Mesendoderm (in vitro differentiated cells): ENCODE measurements around the gene CXCL8.

ENCODE experiments used
- DNase-seq: peaks from one replicate; pipeline ENCODE4 v3.0.0; 2013
- H2AK5ac ChIP-seq: 2 replicates; pipeline ENCODE4 v1.6.1; 2013; ENCODE audit warnings: low read length, inconsistent platforms
- H2BK120ac ChIP-seq: 2 replicates; pipeline ENCODE4 v1.6.1; 2013; ENCODE audit warnings: low read depth, mild to moderate bottlenecking, low read length, moderate library complexity, mixed read lengths
- H2BK15ac ChIP-seq: replicated peaks from 2 replicates; pipeline ENCODE4 v1.6.1; 2013; ENCODE audit warnings: low read depth, mild to moderate bottlenecking, moderate library complexity
- H2BK5ac ChIP-seq: 2 replicates; pipeline ENCODE4 v1.6.1; 2013; ENCODE audit warnings: low read length, inconsistent platforms
- H3K18ac ChIP-seq: 2 replicates; pipeline ENCODE4 v1.6.1; 2013; ENCODE audit warnings: mild to moderate bottlenecking, low read length, mixed read lengths
- H3K23ac ChIP-seq: one replicate; pipeline ENCODE4 v1.6.1; 2013; ENCODE audit warnings: low read length
- H3K27ac ChIP-seq: 2 replicates; pipeline ENCODE4 v1.5.1; 2013; ENCODE audit warnings: low read depth, mild to moderate bottlenecking, inconsistent platforms, low read length, moderate library complexity
- H3K27me3 ChIP-seq: 2 replicates; pipeline ENCODE4 v1.6.1; 2013; ENCODE audit warnings: low read length, control low read depth, mild to moderate bottlenecking, inconsistent platforms; ENCODE audit not compliant: insufficient read depth, poor library complexity
- H3K36me3 ChIP-seq: 2 replicates; pipeline ENCODE4 v1.6.1; 2013; ENCODE audit warnings: low read length, inconsistent platforms; ENCODE audit not compliant: control insufficient read depth, insufficient read depth
- H3K4ac ChIP-seq: one replicate; pipeline ENCODE4 v1.6.1; 2013; ENCODE audit warnings: low read depth, mild to moderate bottlenecking, low read length, moderate library complexity
- H3K4me1 ChIP-seq: 2 replicates; pipeline ENCODE4 v1.6.1; 2013; ENCODE audit warnings: low read depth, low read length, inconsistent platforms; ENCODE audit not compliant: control insufficient read depth
- H3K4me2 ChIP-seq: 2 replicates; pipeline ENCODE4 v1.6.1; 2013; ENCODE audit warnings: low read length
- H3K4me3 ChIP-seq: 2 replicates; pipeline ENCODE4 v1.5.1; 2013; ENCODE audit warnings: mild to moderate bottlenecking, low read length
- H3K56ac ChIP-seq: one replicate; pipeline ENCODE4 v1.6.1; 2013; ENCODE audit warnings: low read length
- H3K79me1 ChIP-seq: 2 replicates; pipeline ENCODE4 v1.6.1; 2013; ENCODE audit warnings: low read length, inconsistent platforms
- H3K79me2 ChIP-seq: 2 replicates; pipeline ENCODE4 v1.6.1; 2013; ENCODE audit warnings: mild to moderate bottlenecking, low read length; ENCODE audit not compliant: control insufficient read depth, insufficient read depth
- H3K9ac ChIP-seq: 2 replicates; pipeline ENCODE4 v1.6.1; 2013; ENCODE audit warnings: low read length, inconsistent platforms
- H4K5ac ChIP-seq: one replicate; pipeline ENCODE4 v1.6.1; 2013; ENCODE audit warnings: low read length
- H4K8ac ChIP-seq: one replicate; pipeline ENCODE4 v1.6.1; 2013; ENCODE audit warnings: low read depth, mild to moderate bottlenecking, control low read depth, low read length, moderate library complexity
- WGBS: extraction: QIAGEN DNeasy Blood & Tissue Kit; methylation state at CpG from one replicate; pipeline ENCODE4 v1.1.7; 2013; ENCODE audit warnings: low lambda C conversion rate, missing lambda C conversion rate; ENCODE audit not compliant: insufficient coverage; ENCODE audit errors: extremely low coverage; 5-methylcytosine and 5-hydroxymethylcytosine counted together

Gene CXCL8

GRCh38 chr4:73754934-73755333 lies 14.6 kb downstream of the CXCL8 start:
- H3K9ac ChIP-seq = no peak overlapping the region
- H3K4me2 ChIP-seq = no peak overlapping the region
- no peak overlapping the region for H2BK15ac ChIP-seq
- no peak overlapping the region for H3K18ac ChIP-seq
- H3K56ac ChIP-seq = no peak overlapping the region
- H2AK5ac ChIP-seq = no peak overlapping the region
- H3K23ac ChIP-seq = no peak overlapping the region
- H2BK5ac ChIP-seq = no peak overlapping the region
- H4K5ac ChIP-seq = no peak overlapping the region
- no peak overlapping the region for H3K4me3 ChIP-seq
- no peak for DNase-seq
- H3K36me3 ChIP-seq = no peaks in the 10 kb centered on the region
- H2BK120ac ChIP-seq = no peak overlapping the region
- no peaks in the 10 kb centered on the region for H3K79me1 ChIP-seq
- no peak overlapping the region for H3K4ac ChIP-seq
- H3K79me2 ChIP-seq = no peaks in the 10 kb centered on the region
- no peaks in the 10 kb centered on the region for H3K4me1 ChIP-seq
- no peak overlapping the region for H4K8ac ChIP-seq
- H3K27ac ChIP-seq = no peak overlapping the region
- H3K27me3 ChIP-seq = no peaks in the 10 kb centered on the region

- no peaks in the 10 kb centered on the region for H3K79me1 ChIP-seq
These were observed 19.0 kb downstream of the CXCL8 start for GRCh38 chr4:73759357-73759756.

GRCh38 chr4:73761856-73762255 lies 21.5 kb downstream of the CXCL8 start:
- H3K79me1 ChIP-seq = no peaks in the 10 kb centered on the region

More at GRCh38 chr4:73759357-73759756, 19.0 kb downstream of the CXCL8 start:
- DNase-seq = no peak
- Histone ChIP-seq H2BK15ac (no peak overlapping the region), H3K4ac (no peak overlapping the region), H2AK5ac (no peak overlapping the region), H3K23ac (no peak overlapping the region), H3K18ac (no peak overlapping the region), H3K27ac (no peak overlapping the region), H4K8ac (no peak overlapping the region), H2BK120ac (no peak overlapping the region), H3K4me3 (no peak overlapping the region), H3K79me2 (no peaks in the 10 kb centered on the region), H3K4me1 (no peaks in the 10 kb centered on the region), H3K27me3 (no peaks in the 10 kb centered on the region), H3K4me2 (no peak overlapping the region), H4K5ac (no peak overlapping the region), H2BK5ac (no peak overlapping the region), H3K36me3 (no peaks in the 10 kb centered on the region), H3K56ac (no peak overlapping the region), H3K9ac (no peak overlapping the region)
- no CpG with 5 or more reads among the region's 2 CpGs for WGBS

GRCh38 chr4:73762409-73762808 lies 22.0 kb downstream of the CXCL8 start:
- WGBS = no CpG with 5 or more reads among the region's 7 CpGs
- Histone ChIP-seq H3K4me2 (no peak overlapping the region), H2AK5ac (no peak overlapping the region), H3K18ac (no peak overlapping the region), H3K4ac (no peak overlapping the region), H2BK5ac (no peak overlapping the region), H3K56ac (no peak overlapping the region), H3K36me3 (no peaks in the 10 kb centered on the region), H3K79me2 (no peaks in the 10 kb centered on the region), H3K9ac (no peak overlapping the region), H2BK15ac (no peak overlapping the region), H3K4me1 (no peaks in the 10 kb centered on the region), H4K8ac (no peak overlapping the region), H3K4me3 (no peak overlapping the region), H4K5ac (no peak overlapping the region), H3K79me1 (no peaks in the 10 kb centered on the region), H3K23ac (no peak overlapping the region), H2BK120ac (no peak overlapping the region), H3K27me3 (no peaks in the 10 kb centered on the region), H3K27ac (no peak overlapping the region)
- no peak for DNase-seq

More at GRCh38 chr4:73761856-73762255, 21.5 kb downstream of the CXCL8 start:
- Histone ChIP-seq H3K27ac (no peak overlapping the region), H2BK5ac (no peak overlapping the region), H3K4ac (no peak overlapping the region), H3K56ac (no peak overlapping the region), H2BK15ac (no peak overlapping the region), H3K23ac (no peak overlapping the region), H3K4me1 (no peaks in the 10 kb centered on the region), H3K36me3 (no peaks in the 10 kb centered on the region), H3K4me3 (no peak overlapping the region), H3K18ac (no peak overlapping the region), H4K5ac (no peak overlapping the region), H3K4me2 (no peak overlapping the region), H3K9ac (no peak overlapping the region), H3K79me2 (no peaks in the 10 kb centered on the region), H4K8ac (no peak overlapping the region), H2AK5ac (no peak overlapping the region), H2BK120ac (no peak overlapping the region), H3K27me3 (no peaks in the 10 kb centered on the region)
- no CpG with 5 or more reads among the region's 1 CpG for WGBS
- DNase-seq = no peak

- no peaks in the 10 kb centered on the region for H3K4me1 ChIP-seq
- H4K5ac ChIP-seq = no peak overlapping the region
- no CpG with 5 or more reads among the region's 6 CpGs for WGBS
These were observed 23.5 kb downstream of the CXCL8 start for GRCh38 chr4:73763877-73764276.

GRCh38 chr4:73764513-73764912 lies 24.1 kb downstream of the CXCL8 start:
- Histone ChIP-seq H3K18ac (no peak overlapping the region), H3K4ac (no peak overlapping the region), H2AK5ac (no peak overlapping the region), H3K23ac (no peak overlapping the region), H3K9ac (no peak overlapping the region), H4K8ac (no peak overlapping the region), H2BK120ac (no peak overlapping the region), H3K4me1 (no peaks in the 10 kb centered on the region), H3K27ac (no peak overlapping the region), H2BK15ac (no peak overlapping the region), H3K36me3 (no peaks in the 10 kb centered on the region), H4K5ac (no peak overlapping the region), H3K27me3 (no peaks in the 10 kb centered on the region), H2BK5ac (no peak overlapping the region), H3K56ac (no peak overlapping the region), H3K79me2 (no peaks in the 10 kb centered on the region), H3K79me1 (no peaks in the 10 kb centered on the region), H3K4me3 (no peak overlapping the region), H3K4me2 (no peak overlapping the region)
- no CpG with 5 or more reads among the region's 4 CpGs for WGBS
- DNase-seq = no peak

More at GRCh38 chr4:73763877-73764276, 23.5 kb downstream of the CXCL8 start:
- no peak for DNase-seq
- Histone ChIP-seq H3K27me3 (no peaks in the 10 kb centered on the region), H3K56ac (no peak overlapping the region), H2BK15ac (no peak overlapping the region), H3K79me1 (no peaks in the 10 kb centered on the region), H2BK5ac (no peak overlapping the region), H4K8ac (no peak overlapping the region), H3K27ac (no peak overlapping the region), H3K36me3 (no peaks in the 10 kb centered on the region), H3K79me2 (no peaks in the 10 kb centered on the region), H3K9ac (no peak overlapping the region), H2BK120ac (no peak overlapping the region), H3K23ac (no peak overlapping the region), H3K18ac (no peak overlapping the region), H3K4ac (no peak overlapping the region), H3K4me3 (no peak overlapping the region), H3K4me2 (no peak overlapping the region), H2AK5ac (no peak overlapping the region)
